Uterus (tissue), 2 donors: ENCODE measurements around the gene PFKFB4.

ENCODE experiments used
- CTCF ChIP-seq, 4 experiments: fragments of 200-600 bp in 2 of 4; fragments of 450-650 bp in 2 of 4; sonication (generic) in 2 of 4; IDR thresholded peaks; one replicate each; pipeline ENCODE4 v1.5.1; 2016 to 2019; ENCODE audit warnings: antibody characterized with exemption in 4 of 4, mild to moderate bottlenecking in 2 of 4, moderate library complexity in 1 of 4
- POLR2A ChIP-seq, 2 donors: fragments of 450-650 bp; IDR thresholded peaks; one replicate each; pipeline ENCODE4 v1.6.1; 2016; ENCODE audit warnings: antibody characterized with exemption in 2 of 2, mild to moderate bottlenecking in 1 of 2, moderate library complexity in 1 of 2

DNA sequence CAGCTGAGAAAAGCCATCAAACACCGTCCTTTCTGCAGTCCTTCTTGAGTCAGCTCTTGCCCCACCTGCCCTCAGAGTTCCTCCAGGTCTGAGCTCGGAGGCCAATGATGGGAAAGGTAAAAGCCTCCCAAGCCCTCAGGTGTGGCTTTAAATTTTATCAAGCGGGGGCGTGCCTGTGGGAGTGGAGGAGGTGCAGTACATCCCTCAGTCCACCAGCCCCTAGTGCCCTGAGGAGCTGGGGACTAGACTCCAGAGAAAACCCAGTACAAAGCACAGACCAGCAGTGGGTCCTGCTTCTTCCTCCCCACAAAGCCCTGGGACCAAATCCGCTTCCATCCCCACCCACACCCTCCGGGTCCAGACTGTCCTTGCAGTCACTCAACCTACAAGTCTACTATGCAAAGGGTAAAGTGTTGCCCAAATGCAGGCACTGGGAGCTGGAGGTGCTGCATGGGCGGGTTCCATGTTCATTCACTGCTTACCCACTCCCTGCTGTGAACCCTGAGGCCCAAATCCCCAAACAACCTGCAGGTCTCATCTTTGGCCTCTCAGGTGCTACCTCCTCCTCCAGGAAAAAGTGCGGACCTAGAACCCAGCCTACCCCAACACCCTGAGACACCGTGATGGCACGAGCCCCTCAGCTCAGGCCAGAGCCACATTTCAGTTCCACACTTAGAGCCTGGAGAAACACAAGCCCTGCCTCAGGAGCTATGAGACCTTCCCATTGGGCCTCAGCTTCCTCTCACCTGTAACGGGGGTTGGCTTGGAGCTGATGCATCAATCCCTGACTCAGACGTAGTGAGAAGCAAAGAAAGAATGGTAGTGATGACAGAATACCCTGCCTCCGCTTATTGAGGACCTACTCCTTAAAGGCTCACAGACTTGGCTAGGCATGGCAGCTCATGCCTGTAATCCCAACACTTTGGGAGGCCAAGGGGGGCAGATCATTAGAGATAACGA is 2.4 kb downstream of the PFKFB4 start:
- TF ChIP-seq CTCF (IDR thresholded peaks at IDR 0.05), result no peak
- no peak for TF ChIP-seq POLR2A (IDR thresholded peaks at IDR 0.05)
